WTC11 (cell line): Measurements from ENCODE around the gene GTPBP8. TPM values are rescaled to one million over a fixed set of nuclear protein-coding genes. Genes with fewer than 3 reads are reported as not detected.

Source experiments
- ATAC-seq: fragments of 200-7000 bp; cut with Tn5 transposase; 2 replicates; pipeline ENCODE4 v1.10.0; 2021; ENCODE audit warnings: mild to moderate bottlenecking, moderate library complexity
- CTCF ChIA-PET: fragments of 300-600 bp; sonication (Branson Sonifier 250); formaldehyde crosslinking; loops from one replicate; lab custom pipeline; 2021; ENCODE audit warnings: antibody characterized with exemption; lab: Charles Lee
- POLR2A ChIA-PET: fragments of 350-600 bp; sonication (Branson Sonifier 250); formaldehyde crosslinking; loops from one replicate; lab custom pipeline; 2021; ENCODE audit warnings: antibody characterized with exemption; lab: Charles Lee
- DNase-seq: peaks from one replicate; pipeline ENCODE4 v3.0.0; 2021; ENCODE audit warnings: low spot score
- H3K27ac Mint-ChIP-seq: 2 replicates; pipeline ENCODE4 v1.8.0; 2021; ENCODE audit warnings: mixed read lengths
- H3K27me3 Mint-ChIP-seq: 2 replicates; pipeline ENCODE4 v1.8.0; 2021; ENCODE audit warnings: low read depth, mild to moderate bottlenecking, moderate library complexity, mixed read lengths
- H3K36me3 Mint-ChIP-seq: 2 replicates; pipeline ENCODE4 v1.8.0; 2021; ENCODE audit warnings: mixed read lengths
- H3K4me1 Mint-ChIP-seq: 2 replicates; pipeline ENCODE4 v1.8.0; 2022; ENCODE audit warnings: mixed read lengths
- H3K4me3 Mint-ChIP-seq: 2 replicates; pipeline ENCODE4 v1.8.0; 2021; ENCODE audit warnings: mild to moderate bottlenecking, moderate library complexity, mixed read lengths
- H3K9me3 Mint-ChIP-seq: 2 replicates; pipeline ENCODE4 v1.8.0; 2021; ENCODE audit warnings: mixed read lengths
- AFF4 ChIP-seq: sonication (generic); formaldehyde crosslinking; IDR thresholded peaks from 2 replicates; pipeline ENCODE4 v1.8.1; 2023; ENCODE audit warnings: mild to moderate bottlenecking, missing genetic modification reagents, borderline replicate concordance
- ATF3 ChIP-seq: sonication (generic); formaldehyde crosslinking; conservative IDR thresholded peaks from 2 replicates; pipeline ENCODE4 v1.8.1; 2022; ENCODE audit warnings: mild to moderate bottlenecking, missing genetic modification reagents
- CBFB ChIP-seq: sonication (generic); formaldehyde crosslinking; IDR thresholded peaks from 2 replicates; pipeline ENCODE4 v1.8.1; 2022; ENCODE audit warnings: mild to moderate bottlenecking, low read depth, missing genetic modification reagents
- E2F1 ChIP-seq: sonication (generic); formaldehyde crosslinking; IDR thresholded peaks from 2 replicates; pipeline ENCODE4 v1.8.0; 2022; ENCODE audit warnings: mild to moderate bottlenecking, missing genetic modification reagents
- E2F5 ChIP-seq: sonication (generic); formaldehyde crosslinking; IDR thresholded peaks from 2 replicates; pipeline ENCODE4 v1.8.1; 2022; ENCODE audit warnings: mild to moderate bottlenecking, moderate library complexity, missing genetic modification reagents
- ELF4 ChIP-seq: sonication (generic); formaldehyde crosslinking; IDR thresholded peaks from 2 replicates; pipeline ENCODE4 v1.8.1; 2022; ENCODE audit warnings: low read depth, mild to moderate bottlenecking, moderate library complexity, missing genetic modification reagents
- ETV6 ChIP-seq: sonication (generic); formaldehyde crosslinking; IDR thresholded peaks from 2 replicates; pipeline ENCODE4 v1.8.1; 2022; ENCODE audit warnings: mild to moderate bottlenecking, missing genetic modification reagents
- FOXJ3 ChIP-seq: sonication (generic); formaldehyde crosslinking; IDR thresholded peaks from 2 replicates; pipeline ENCODE4 v1.9.0; 2021; ENCODE audit warnings: missing genetic modification reagents, mild to moderate bottlenecking, borderline replicate concordance
- FOXP1 ChIP-seq: sonication (generic); formaldehyde crosslinking; IDR thresholded peaks from 2 replicates; pipeline ENCODE4 v1.8.0; 2022; ENCODE audit warnings: missing genetic modification reagents, mild to moderate bottlenecking, moderate library complexity, borderline replicate concordance
- IRF2 ChIP-seq: sonication (generic); formaldehyde crosslinking; IDR thresholded peaks from 2 replicates; pipeline ENCODE4 v1.8.0; 2022; ENCODE audit warnings: low read depth, missing genetic modification reagents, borderline replicate concordance
- NFATC4 ChIP-seq: fragments of 250-450 bp; sonication (Bioruptor Pico); IDR thresholded peaks from 2 replicates; pipeline ENCODE4 v1.9.0; 2021; ENCODE audit warnings: mild to moderate bottlenecking
- NR1H2 ChIP-seq: sonication (generic); formaldehyde crosslinking; IDR thresholded peaks from 2 replicates; pipeline ENCODE4 v1.9.0; 2021; ENCODE audit warnings: mild to moderate bottlenecking, moderate library complexity, missing genetic modification reagents
- OVOL2 ChIP-seq: fragments of 250-450 bp; sonication (Bioruptor Pico); IDR thresholded peaks from 2 replicates; pipeline ENCODE4 v1.9.0; 2021; ENCODE audit warnings: mild to moderate bottlenecking, borderline replicate concordance
- RELA ChIP-seq: sonication (generic); formaldehyde crosslinking; IDR thresholded peaks from 2 replicates; pipeline ENCODE4 v1.8.1; 2022; ENCODE audit warnings: missing genetic modification reagents, mild to moderate bottlenecking, borderline replicate concordance
- TP53 ChIP-seq: sonication (generic); formaldehyde crosslinking; IDR thresholded peaks from 2 replicates; pipeline ENCODE4 v1.8.1; 2023; ENCODE audit warnings: mild to moderate bottlenecking, missing genetic modification reagents
- USF2 ChIP-seq: sonication (generic); formaldehyde crosslinking; IDR thresholded peaks from 2 replicates; pipeline ENCODE4 v1.8.1; 2023; ENCODE audit warnings: mild to moderate bottlenecking, missing genetic modification reagents, moderate library complexity
- ZNF121 ChIP-seq: sonication (generic); formaldehyde crosslinking; IDR thresholded peaks from 2 replicates; pipeline ENCODE4 v1.8.0; 2023; ENCODE audit warnings: missing genetic modification reagents
- ZNF423 ChIP-seq: fragments of 250-450 bp; sonication (Bioruptor Pico); IDR thresholded peaks from 2 replicates; pipeline ENCODE4 v2.1.2; 2022; ENCODE audit warnings: mild to moderate bottlenecking, moderate library complexity
- total RNA-seq: library from RNA; stranded (reverse); gene quantifications from 3 replicates; pipeline ENCODE4 v1.2.3, GENCODE V29; 2021
- TF ChIP-seq, protein P1 (sequence below): fragments of 250-450 bp; sonication (Bioruptor Pico); IDR thresholded peaks from 2 replicates; pipeline ENCODE4 v1.8.0; 2021; ENCODE audit warnings: mild to moderate bottlenecking
- TF ChIP-seq, protein P2 (sequence below): fragments of 250-450 bp; sonication (Bioruptor Pico); IDR thresholded peaks from 2 replicates; pipeline ENCODE4 v1.9.0; 2021; ENCODE audit warnings: moderate library complexity, mild to moderate bottlenecking, inconsistent platforms, borderline replicate concordance
- TF ChIP-seq, protein P3 (sequence below): sonication (generic); formaldehyde crosslinking; conservative IDR thresholded peaks from 2 replicates; pipeline ENCODE4 v1.8.1; 2023; ENCODE audit warnings: mild to moderate bottlenecking, low read depth, missing genetic modification reagents, moderate library complexity
- TF ChIP-seq, protein P4 (sequence below): sonication (generic); formaldehyde crosslinking; IDR thresholded peaks from 2 replicates; pipeline ENCODE4 v1.8.1; 2023; ENCODE audit warnings: mild to moderate bottlenecking, missing genetic modification reagents, moderate library complexity

GTPBP8 gene
- total RNA-seq, 1 experiment from 2014 or later = 19.5 TPM

DNA sequence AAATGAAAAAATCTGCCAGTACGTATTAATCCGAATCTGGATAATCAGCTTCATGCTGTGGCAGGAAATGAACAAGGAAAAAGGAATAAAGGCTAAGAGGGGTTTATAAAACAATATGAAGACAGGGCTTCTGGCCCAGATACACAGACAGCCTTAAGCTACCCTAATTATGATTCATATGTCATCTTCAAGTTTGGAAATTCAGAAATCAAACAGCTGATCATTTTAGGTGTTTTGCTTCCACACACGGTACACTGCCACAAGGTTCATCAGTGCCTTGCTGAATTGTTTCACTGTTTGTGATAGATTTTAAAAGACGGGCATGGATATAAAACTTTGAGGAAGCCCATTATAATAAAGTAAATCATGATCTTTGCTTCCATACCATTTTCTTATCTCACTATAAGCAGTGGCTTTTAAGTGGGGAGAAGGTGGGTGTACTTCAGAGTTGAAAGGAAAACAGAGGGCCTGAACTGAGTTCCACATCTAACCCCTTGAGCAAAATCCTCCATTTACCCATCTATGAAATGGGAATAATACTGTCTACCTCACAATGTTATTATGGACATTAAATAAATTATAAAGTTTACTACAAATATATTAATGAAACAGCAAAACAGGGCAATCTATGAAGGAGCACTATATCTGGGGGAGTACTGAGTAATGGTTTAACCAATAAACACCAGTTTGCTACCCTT is 15.7 kb downstream of the GTPBP8 start (continued):
- TF ChIP-seq, protein P1, sequence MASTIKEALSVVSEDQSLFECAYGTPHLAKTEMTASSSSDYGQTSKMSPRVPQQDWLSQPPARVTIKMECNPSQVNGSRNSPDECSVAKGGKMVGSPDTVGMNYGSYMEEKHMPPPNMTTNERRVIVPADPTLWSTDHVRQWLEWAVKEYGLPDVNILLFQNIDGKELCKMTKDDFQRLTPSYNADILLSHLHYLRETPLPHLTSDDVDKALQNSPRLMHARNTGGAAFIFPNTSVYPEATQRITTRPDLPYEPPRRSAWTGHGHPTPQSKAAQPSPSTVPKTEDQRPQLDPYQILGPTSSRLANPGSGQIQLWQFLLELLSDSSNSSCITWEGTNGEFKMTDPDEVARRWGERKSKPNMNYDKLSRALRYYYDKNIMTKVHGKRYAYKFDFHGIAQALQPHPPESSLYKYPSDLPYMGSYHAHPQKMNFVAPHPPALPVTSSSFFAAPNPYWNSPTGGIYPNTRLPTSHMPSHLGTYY = no peak
- TF ChIP-seq, protein P2, sequence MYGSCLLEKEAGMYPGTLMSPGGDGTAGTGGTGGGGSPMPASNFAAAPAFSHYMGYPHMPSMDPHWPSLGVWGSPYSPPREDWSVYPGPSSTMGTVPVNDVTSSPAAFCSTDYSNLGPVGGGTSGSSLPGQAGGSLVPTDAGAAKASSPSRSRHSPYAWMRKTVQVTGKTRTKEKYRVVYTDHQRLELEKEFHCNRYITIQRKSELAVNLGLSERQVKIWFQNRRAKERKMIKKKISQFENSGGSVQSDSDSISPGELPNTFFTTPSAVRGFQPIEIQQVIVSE (CRISPR knock-in tag) = no peak
- no peak for TF ChIP-seq ZNF423 (CRISPR knock-in tag)
- no peak for TF ChIP-seq FOXP1 (CRISPR knock-in tag)
- TF ChIP-seq, protein P3, sequence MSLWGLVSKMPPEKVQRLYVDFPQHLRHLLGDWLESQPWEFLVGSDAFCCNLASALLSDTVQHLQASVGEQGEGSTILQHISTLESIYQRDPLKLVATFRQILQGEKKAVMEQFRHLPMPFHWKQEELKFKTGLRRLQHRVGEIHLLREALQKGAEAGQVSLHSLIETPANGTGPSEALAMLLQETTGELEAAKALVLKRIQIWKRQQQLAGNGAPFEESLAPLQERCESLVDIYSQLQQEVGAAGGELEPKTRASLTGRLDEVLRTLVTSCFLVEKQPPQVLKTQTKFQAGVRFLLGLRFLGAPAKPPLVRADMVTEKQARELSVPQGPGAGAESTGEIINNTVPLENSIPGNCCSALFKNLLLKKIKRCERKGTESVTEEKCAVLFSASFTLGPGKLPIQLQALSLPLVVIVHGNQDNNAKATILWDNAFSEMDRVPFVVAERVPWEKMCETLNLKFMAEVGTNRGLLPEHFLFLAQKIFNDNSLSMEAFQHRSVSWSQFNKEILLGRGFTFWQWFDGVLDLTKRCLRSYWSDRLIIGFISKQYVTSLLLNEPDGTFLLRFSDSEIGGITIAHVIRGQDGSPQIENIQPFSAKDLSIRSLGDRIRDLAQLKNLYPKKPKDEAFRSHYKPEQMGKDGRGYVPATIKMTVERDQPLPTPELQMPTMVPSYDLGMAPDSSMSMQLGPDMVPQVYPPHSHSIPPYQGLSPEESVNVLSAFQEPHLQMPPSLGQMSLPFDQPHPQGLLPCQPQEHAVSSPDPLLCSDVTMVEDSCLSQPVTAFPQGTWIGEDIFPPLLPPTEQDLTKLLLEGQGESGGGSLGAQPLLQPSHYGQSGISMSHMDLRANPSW (CRISPR knock-in tag) = no peak
- TF ChIP-seq ELF4 (CRISPR knock-in tag) = no peak
- no peak for TF ChIP-seq TP53 (CRISPR knock-in tag)
- TF ChIP-seq OVOL2 (CRISPR knock-in tag) = no peak
- no peak for TF ChIP-seq E2F5 (CRISPR knock-in tag)

- no peaks in the 10 kb centered on the region for H3K9me3 Mint-ChIP-seq
- no peak overlapping the region for H3K27ac Mint-ChIP-seq
- no peaks in the 10 kb centered on the region for H3K4me1 Mint-ChIP-seq
- no peak overlapping the region for H3K4me3 Mint-ChIP-seq
- POLR2A ChIA-PET = no interaction called here
- no peak for DNase-seq
- CTCF ChIA-PET = interaction anchor here (1.1 to 1.3 kb wide), 2 partner anchors 29 to 273 kb away, joined by 3 to 4 read pairs; no protein-coding TSS in a partner anchor
- H3K36me3 Mint-ChIP-seq = peaks cover 75% of the 10 kb centered on the region
- H3K27me3 Mint-ChIP-seq = no peaks in the 10 kb centered on the region
- no peak for ATAC-seq
- TF ChIP-seq AFF4 (CRISPR knock-in tag) = no peak
- TF ChIP-seq, protein P4, sequence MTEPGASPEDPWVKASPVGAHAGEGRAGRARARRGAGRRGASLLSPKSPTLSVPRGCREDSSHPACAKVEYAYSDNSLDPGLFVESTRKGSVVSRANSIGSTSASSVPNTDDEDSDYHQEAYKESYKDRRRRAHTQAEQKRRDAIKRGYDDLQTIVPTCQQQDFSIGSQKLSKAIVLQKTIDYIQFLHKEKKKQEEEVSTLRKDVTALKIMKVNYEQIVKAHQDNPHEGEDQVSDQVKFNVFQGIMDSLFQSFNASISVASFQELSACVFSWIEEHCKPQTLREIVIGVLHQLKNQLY (CRISPR knock-in tag) = no peak
- no peak for TF ChIP-seq CBFB (CRISPR knock-in tag)
- no peak for TF ChIP-seq USF2
- TF ChIP-seq RELA (CRISPR knock-in tag) = no peak
- TF ChIP-seq ATF3 = no peak
- no peak for TF ChIP-seq NFATC4 (CRISPR knock-in tag)
- TF ChIP-seq, protein P2 (CRISPR knock-in tag) = no peak
- TF ChIP-seq E2F1 (CRISPR knock-in tag) = no peak
- TF ChIP-seq FOXP1 (CRISPR knock-in tag) = no peak
- TF ChIP-seq IRF2 (CRISPR knock-in tag) = no peak
- TF ChIP-seq ETV6 (CRISPR knock-in tag) = no peak
- TF ChIP-seq NR1H2 (CRISPR knock-in tag) = no peak
- no peak for TF ChIP-seq ZNF121
- no peak for TF ChIP-seq FOXJ3 (CRISPR knock-in tag)
These were observed 17.3 kb downstream of the GTPBP8 start for GRCh38 chr3:113008117-113008516.
